ENCODE measurements around the gene WWP2. TPM values are rescaled to one million over a fixed set of nuclear protein-coding genes. Genes with fewer than 3 reads are reported as not detected.

Gene WWP2
- total RNA-seq, 2 experiments from 2014 or later: 41.9 to 43.0 TPM

DNA sequence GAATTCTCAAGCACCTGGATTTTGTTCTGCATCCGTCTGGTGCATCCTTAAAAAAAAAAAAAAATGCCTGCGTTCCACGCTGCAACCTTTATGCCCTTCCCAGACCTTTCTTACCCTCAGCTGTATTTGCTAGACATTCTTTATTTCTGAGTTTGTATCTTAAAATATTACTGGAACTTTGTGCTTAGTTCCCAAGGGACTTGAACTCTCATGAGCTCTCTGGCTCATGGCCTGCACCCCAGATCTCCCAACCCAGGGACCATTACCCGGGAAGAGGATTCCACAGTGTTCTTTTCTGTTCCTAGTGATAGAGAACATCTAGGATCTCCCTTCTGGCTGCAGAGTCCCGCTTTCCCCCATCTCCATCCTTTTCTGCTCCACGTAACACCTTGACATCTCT, 160.1 kb downstream of the WWP2 start:
- H3K9me3 ChIP-seq (ENCODE audit: control insufficient read depth in 1 of 2, insufficient read depth in 1 of 2, low read length in 2 of 2): no peaks in the 10 kb centered on the region
- H3K9me3 Mint-ChIP-seq: no peaks in the 10 kb centered on the region
- H3K36me3 ChIP-seq (ENCODE audit: insufficient read depth, low read length): peaks cover 40% of the 10 kb centered on the region
- H3K27ac Mint-ChIP-seq: no peak overlapping the region
- H3K27me3 ChIP-seq (ENCODE audit: control insufficient read depth in 1 of 2, insufficient read depth in 2 of 2, low read length in 2 of 2): no peaks in the 10 kb centered on the region
- CTCF ChIA-PET: no interaction called here
- H3K4me1 ChIP-seq (ENCODE audit: insufficient read depth, low read length): no peaks in the 10 kb centered on the region
- ATAC-seq (ENCODE audit: poor library complexity): no peak
- intact Hi-C loops (cut with DNase I, micrococcal nuclease): no loop called here
- TF ChIP-seq, protein P1, sequence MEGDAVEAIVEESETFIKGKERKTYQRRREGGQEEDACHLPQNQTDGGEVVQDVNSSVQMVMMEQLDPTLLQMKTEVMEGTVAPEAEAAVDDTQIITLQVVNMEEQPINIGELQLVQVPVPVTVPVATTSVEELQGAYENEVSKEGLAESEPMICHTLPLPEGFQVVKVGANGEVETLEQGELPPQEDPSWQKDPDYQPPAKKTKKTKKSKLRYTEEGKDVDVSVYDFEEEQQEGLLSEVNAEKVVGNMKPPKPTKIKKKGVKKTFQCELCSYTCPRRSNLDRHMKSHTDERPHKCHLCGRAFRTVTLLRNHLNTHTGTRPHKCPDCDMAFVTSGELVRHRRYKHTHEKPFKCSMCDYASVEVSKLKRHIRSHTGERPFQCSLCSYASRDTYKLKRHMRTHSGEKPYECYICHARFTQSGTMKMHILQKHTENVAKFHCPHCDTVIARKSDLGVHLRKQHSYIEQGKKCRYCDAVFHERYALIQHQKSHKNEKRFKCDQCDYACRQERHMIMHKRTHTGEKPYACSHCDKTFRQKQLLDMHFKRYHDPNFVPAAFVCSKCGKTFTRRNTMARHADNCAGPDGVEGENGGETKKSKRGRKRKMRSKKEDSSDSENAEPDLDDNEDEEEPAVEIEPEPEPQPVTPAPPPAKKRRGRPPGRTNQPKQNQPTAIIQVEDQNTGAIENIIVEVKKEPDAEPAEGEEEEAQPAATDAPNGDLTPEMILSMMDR (IDR thresholded peaks at IDR 0.05): no peak
- H3K4me3 ChIP-seq (ENCODE audit: low read length): no peak overlapping the region
- no peak overlapping the region for H3K27ac ChIP-seq (ENCODE audit: low read depth in 1 of 2, low read length in 2 of 2)
- H3K4me1 Mint-ChIP-seq (ENCODE audit: low read depth): no peaks in the 10 kb centered on the region
- H3K36me3 Mint-ChIP-seq (ENCODE audit: low read depth): peaks cover 61% of the 10 kb centered on the region
- POLR2A ChIA-PET: no interaction called here
- no peak overlapping the region for H3K4me3 Mint-ChIP-seq
- DNase-seq: no peak
- H3K27me3 Mint-ChIP-seq: no peaks in the 10 kb centered on the region

DNA sequence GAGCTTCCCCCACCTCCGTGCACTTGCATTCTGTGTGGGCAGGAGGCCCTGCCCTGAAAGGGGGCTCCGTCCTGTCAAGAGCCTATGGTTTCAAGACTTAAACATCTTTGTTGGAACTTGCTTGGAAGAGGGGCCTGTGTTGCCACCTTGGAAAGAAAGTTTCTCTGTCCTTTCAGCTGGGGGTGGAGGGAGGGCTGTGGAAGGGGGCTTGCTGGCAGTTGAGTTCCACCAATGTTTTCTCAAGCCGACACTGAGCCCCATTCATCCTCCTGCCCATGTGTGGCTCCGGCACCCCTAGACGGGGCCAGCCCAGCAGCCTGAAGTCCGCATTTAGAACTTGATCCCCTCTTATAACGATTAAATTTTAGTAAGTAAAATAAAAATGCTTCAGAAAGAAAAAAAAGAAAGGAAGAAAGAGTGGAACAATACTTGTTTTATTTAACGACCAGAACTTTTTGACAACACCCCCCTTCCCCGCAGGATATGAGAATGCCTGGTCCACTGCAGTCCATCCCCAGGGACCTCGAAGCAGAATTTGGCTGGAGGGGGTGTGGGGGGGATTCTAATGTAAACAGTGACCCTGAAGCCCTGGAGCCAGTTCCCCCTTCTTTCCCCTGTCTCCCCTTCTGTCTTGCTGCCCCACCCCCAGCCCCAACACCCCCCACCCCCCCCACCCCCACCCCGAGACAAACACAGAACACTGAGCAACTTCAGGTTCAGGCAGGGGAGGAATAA, 162.1 kb downstream of the WWP2 start:
- no peaks in the 10 kb centered on the region for H3K9me3 Mint-ChIP-seq
- DNase-seq (no peak), ATAC-seq (ENCODE audit: poor library complexity) (no peak)
- no peaks in the 10 kb centered on the region for H3K4me1 Mint-ChIP-seq (ENCODE audit: low read depth)
- peaks cover 31% of the 10 kb centered on the region for H3K36me3 ChIP-seq (ENCODE audit: insufficient read depth, low read length)
- H3K4me3 Mint-ChIP-seq: no peak overlapping the region
- no peaks in the 10 kb centered on the region for H3K9me3 ChIP-seq (ENCODE audit: control insufficient read depth in 1 of 2, insufficient read depth in 1 of 2, low read length in 2 of 2)
- no peaks in the 10 kb centered on the region for H3K4me1 ChIP-seq (ENCODE audit: insufficient read depth, low read length)
- intact Hi-C loops (cut with DNase I, micrococcal nuclease): no loop called here
- H3K27ac Mint-ChIP-seq: no peak overlapping the region
- no peaks in the 10 kb centered on the region for H3K27me3 Mint-ChIP-seq
- H3K27me3 ChIP-seq (ENCODE audit: control insufficient read depth in 1 of 2, insufficient read depth in 2 of 2, low read length in 2 of 2): no peaks in the 10 kb centered on the region
- ChIA-PET CTCF (no interaction called here), POLR2A (no interaction called here)
- no peak overlapping the region for H3K4me3 ChIP-seq (ENCODE audit: low read length)
- no peak overlapping the region for H3K27ac ChIP-seq (ENCODE audit: low read depth in 1 of 2, low read length in 2 of 2)
- TF ChIP-seq, protein P1 (IDR thresholded peaks at IDR 0.05): no peak
- peaks cover 53% of the 10 kb centered on the region for H3K36me3 Mint-ChIP-seq (ENCODE audit: low read depth)

DNA sequence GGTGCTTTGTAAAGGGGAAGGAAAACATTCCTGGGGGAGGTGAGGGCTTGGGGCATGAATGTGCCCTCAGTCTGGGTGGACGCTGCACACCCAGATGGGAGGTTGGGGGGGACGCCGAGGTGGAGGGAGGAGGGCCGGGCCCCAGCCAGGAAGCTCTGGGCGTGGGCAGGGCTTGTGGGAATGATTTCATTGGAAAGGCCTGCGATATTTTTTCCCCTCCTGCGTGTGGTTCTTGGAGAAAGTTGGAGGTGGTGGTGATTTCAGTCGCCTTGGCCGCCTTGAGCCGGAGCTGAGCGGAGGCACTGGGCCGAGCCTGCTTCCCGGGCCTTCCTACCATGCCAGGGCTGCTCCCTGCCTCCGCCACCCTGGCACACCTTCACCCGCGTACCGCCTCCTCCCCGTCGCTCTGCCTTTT, 162.7 kb downstream of the WWP2 start:
- Mint-ChIP-seq H3K4me3 (no peak overlapping the region), H3K4me1 (ENCODE audit: low read depth) (no peaks in the 10 kb centered on the region), H3K27ac (no peak overlapping the region), H3K36me3 (ENCODE audit: low read depth) (peaks cover 56% of the 10 kb centered on the region), H3K27me3 (no peaks in the 10 kb centered on the region), H3K9me3 (no peaks in the 10 kb centered on the region)
- POLR2A ChIA-PET: no interaction called here
- DNase-seq (no peak), ATAC-seq (ENCODE audit: poor library complexity) (no peak)
- TF ChIP-seq, protein P1 (IDR thresholded peaks at IDR 0.05): no peak
- intact Hi-C loops (cut with DNase I, micrococcal nuclease): no loop called here
- Histone ChIP-seq H3K27ac (ENCODE audit: low read depth in 1 of 2, low read length in 2 of 2) (no peak overlapping the region), H3K4me1 (ENCODE audit: insufficient read depth, low read length) (no peaks in the 10 kb centered on the region), H3K27me3 (ENCODE audit: control insufficient read depth in 1 of 2, insufficient read depth in 2 of 2, low read length in 2 of 2) (no peaks in the 10 kb centered on the region), H3K4me3 (ENCODE audit: low read length) (no peak overlapping the region), H3K36me3 (ENCODE audit: insufficient read depth, low read length) (peaks cover 35% of the 10 kb centered on the region), H3K9me3 (ENCODE audit: control insufficient read depth in 1 of 2, insufficient read depth in 1 of 2, low read length in 2 of 2) (no peaks in the 10 kb centered on the region)
- CTCF ChIA-PET: no interaction called here
